Progenitor cell of endocrine pancreas (in vitro differentiated cells): ENCODE measurements around the gene POLR3F. TPM values are rescaled to one million over a fixed set of nuclear protein-coding genes. Genes with fewer than 3 reads are reported as not detected.

ENCODE experiments used
- DNase-seq: peaks from one replicate; pipeline ENCODE4 v3.0.0; 2021; ENCODE audit warnings: low spot score; ENCODE audit not compliant: unreplicated experiment
- H3K27ac Mint-ChIP-seq: 2 replicates; pipeline ENCODE4 v1.8.0; 2021; ENCODE audit warnings: mild to moderate bottlenecking, moderate library complexity, mixed read lengths
- H3K27me3 Mint-ChIP-seq: 2 replicates; pipeline ENCODE4 v1.8.0; 2021; ENCODE audit warnings: mixed read lengths
- H3K36me3 Mint-ChIP-seq: 2 replicates; pipeline ENCODE4 v1.8.0; 2022; ENCODE audit warnings: mixed read lengths; ENCODE audit not compliant: insufficient read depth
- H3K4me1 Mint-ChIP-seq: 2 replicates; pipeline ENCODE4 v1.8.0; 2021; ENCODE audit warnings: low read depth, mixed read lengths
- H3K4me3 Mint-ChIP-seq: 2 replicates; pipeline ENCODE4 v1.8.0; 2021; ENCODE audit warnings: low read depth, mild to moderate bottlenecking, moderate library complexity, mixed read lengths
- H3K9me3 Mint-ChIP-seq: 2 replicates; pipeline ENCODE4 v1.8.0; 2021; ENCODE audit warnings: low read depth, mixed read lengths
- CTCF ChIP-seq: fragments of 200-600 bp; sonication (generic); IDR thresholded peaks from one replicate; pipeline ENCODE4 v1.5.0; 2021; ENCODE audit warnings: antibody characterized with exemption, mild to moderate bottlenecking; ENCODE audit not compliant: unreplicated experiment
- total RNA-seq: library from RNA; stranded (reverse); gene quantifications from 2 replicates; pipeline ENCODE4 v1.2.1, GENCODE V29; 2021

The POLR3F gene
- total RNA-seq, 1 donor from 2014 or later = 14.3 TPM

GRCh38 chr20:18430172-18430826, 36.9 kb upstream of the POLR3F start:
- no peak for TF ChIP-seq CTCF
- no peaks in the 10 kb centered on the region for H3K4me1 Mint-ChIP-seq
- H3K27me3 Mint-ChIP-seq = no peaks in the 10 kb centered on the region
- no peak overlapping the region for H3K27ac Mint-ChIP-seq
- DNase-seq = no peak
- peaks cover 3% of the 10 kb centered on the region for H3K36me3 Mint-ChIP-seq
- no peak overlapping the region for H3K4me3 Mint-ChIP-seq
- no peaks in the 10 kb centered on the region for H3K9me3 Mint-ChIP-seq

- Mint-ChIP-seq H3K4me1 (no peaks in the 10 kb centered on the region), H3K27me3 (no peaks in the 10 kb centered on the region), H3K4me3 (no peak overlapping the region), H3K36me3 (peaks cover 1% of the 10 kb centered on the region), H3K27ac (no peak overlapping the region), H3K9me3 (no peaks in the 10 kb centered on the region)
- DNase-seq = no peak
- peak; percentile 21 for TF ChIP-seq CTCF
These were observed 36.0 kb upstream of the POLR3F start for GRCh38 chr20:18431206-18431605.

GRCh38 chr20:18436847-18437246, 30.3 kb upstream of the POLR3F start:
- DNase-seq = no peak
- Mint-ChIP-seq H3K27me3 (no peaks in the 10 kb centered on the region), H3K4me1 (peaks cover 4% of the 10 kb centered on the region), H3K36me3 (no peaks in the 10 kb centered on the region), H3K27ac (no peak overlapping the region), H3K4me3 (no peak overlapping the region), H3K9me3 (no peaks in the 10 kb centered on the region)
- no peak for TF ChIP-seq CTCF

- no peak for DNase-seq
- Mint-ChIP-seq H3K4me1 (peaks cover 8% of the 10 kb centered on the region), H3K27ac (no peak overlapping the region), H3K36me3 (no peaks in the 10 kb centered on the region), H3K9me3 (no peaks in the 10 kb centered on the region), H3K27me3 (no peaks in the 10 kb centered on the region), H3K4me3 (no peak overlapping the region)
- no peak for TF ChIP-seq CTCF
These were observed 26.8 kb upstream of the POLR3F start for GRCh38 chr20:18440403-18440802.

GRCh38 chr20:18443886-18444285, 23.3 kb upstream of the POLR3F start:
- H3K9me3 Mint-ChIP-seq = no peaks in the 10 kb centered on the region
- H3K4me3 Mint-ChIP-seq = no peak overlapping the region
- H3K36me3 Mint-ChIP-seq = peaks cover 5% of the 10 kb centered on the region
- no peak overlapping the region for H3K27ac Mint-ChIP-seq
- H3K27me3 Mint-ChIP-seq = no peaks in the 10 kb centered on the region
- TF ChIP-seq CTCF = no peak
- peaks cover 6% of the 10 kb centered on the region for H3K4me1 Mint-ChIP-seq
- DNase-seq = no peak
